Measurements from ENCODE around the gene BHLHE41. TPM values are rescaled to one million over a fixed set of nuclear protein-coding genes. Genes with fewer than 3 reads are reported as not detected.
A peak's percentile ranks its signal among the peaks of the same experiment; 100 is the strongest.

The BHLHE41 gene
- total and polyA plus RNA-seq, 4 donors, result 1.7 to 39.0 (median 6.7) TPM

DNA sequence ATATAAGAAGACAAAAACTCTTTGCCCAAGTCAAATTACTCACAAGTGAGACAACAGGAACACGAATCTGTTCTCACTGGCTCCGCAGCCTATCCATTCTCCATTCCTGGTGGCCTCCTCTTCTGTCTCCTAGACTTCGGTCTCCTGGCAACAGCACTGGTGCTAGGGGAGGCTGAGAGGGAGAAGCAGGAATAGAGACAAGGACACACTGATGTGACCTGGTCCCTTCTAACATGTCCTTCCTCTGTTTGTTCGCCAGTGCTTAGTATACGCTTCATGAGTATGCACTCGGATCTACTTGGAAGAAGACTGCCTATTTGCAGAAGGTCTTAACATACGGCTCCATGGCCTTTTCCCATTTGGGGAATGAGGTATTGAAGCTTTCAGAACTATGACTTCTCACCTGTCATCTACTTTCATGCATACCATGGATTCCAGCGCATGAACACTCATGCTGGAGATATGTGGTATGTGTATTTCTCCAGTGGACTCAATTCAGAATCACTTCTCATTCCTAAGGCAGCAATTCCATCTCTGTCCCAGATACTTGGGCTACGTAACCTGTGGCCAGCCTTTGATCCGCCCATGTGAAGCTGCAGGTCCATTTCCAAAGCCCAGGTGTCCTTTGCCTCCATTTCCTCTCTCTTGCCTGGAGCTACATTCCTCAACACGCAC is 33.9 kb downstream of the BHLHE41 start:
- 86 to 87% methylated on average over 11 of the region's 11 CpGs for WGBS, 2 donors
- Histone ChIP-seq H3K9me3 (ENCODE audit: control insufficient read depth in 4 of 4, insufficient read depth in 3 of 4, low read length in 3 of 4) (peaks cover 0 to 2% (median 0%) of the 10 kb centered on the region in 4 donors), H3K9ac (ENCODE audit: insufficient read depth in 1 of 2, low read length in 2 of 2) (no peak overlapping the region), H3K27ac (ENCODE audit: low read depth in 1 of 2, low read length in 1 of 2) (no peak overlapping the region), H3K4me1 (ENCODE audit: control insufficient read depth in 5 of 5, insufficient read depth in 5 of 5, low read length in 5 of 5) (peaks cover 0 to 21% (median 3%) of the 10 kb centered on the region in 5 donors), H3K27me3 (ENCODE audit: control insufficient read depth in 3 of 3, insufficient read depth in 3 of 3, low read length in 2 of 3) (peaks cover 0 to 3% (median 0%) of the 10 kb centered on the region in 3 donors), H3K4me3 (no peak overlapping the region), H3K36me3 (ENCODE audit: control insufficient read depth in 4 of 4, insufficient read depth in 4 of 4, low read length in 4 of 4) (no peaks in the 10 kb centered on the region)
- TF ChIP-seq, protein P1, sequence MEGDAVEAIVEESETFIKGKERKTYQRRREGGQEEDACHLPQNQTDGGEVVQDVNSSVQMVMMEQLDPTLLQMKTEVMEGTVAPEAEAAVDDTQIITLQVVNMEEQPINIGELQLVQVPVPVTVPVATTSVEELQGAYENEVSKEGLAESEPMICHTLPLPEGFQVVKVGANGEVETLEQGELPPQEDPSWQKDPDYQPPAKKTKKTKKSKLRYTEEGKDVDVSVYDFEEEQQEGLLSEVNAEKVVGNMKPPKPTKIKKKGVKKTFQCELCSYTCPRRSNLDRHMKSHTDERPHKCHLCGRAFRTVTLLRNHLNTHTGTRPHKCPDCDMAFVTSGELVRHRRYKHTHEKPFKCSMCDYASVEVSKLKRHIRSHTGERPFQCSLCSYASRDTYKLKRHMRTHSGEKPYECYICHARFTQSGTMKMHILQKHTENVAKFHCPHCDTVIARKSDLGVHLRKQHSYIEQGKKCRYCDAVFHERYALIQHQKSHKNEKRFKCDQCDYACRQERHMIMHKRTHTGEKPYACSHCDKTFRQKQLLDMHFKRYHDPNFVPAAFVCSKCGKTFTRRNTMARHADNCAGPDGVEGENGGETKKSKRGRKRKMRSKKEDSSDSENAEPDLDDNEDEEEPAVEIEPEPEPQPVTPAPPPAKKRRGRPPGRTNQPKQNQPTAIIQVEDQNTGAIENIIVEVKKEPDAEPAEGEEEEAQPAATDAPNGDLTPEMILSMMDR (IDR thresholded peaks at IDR 0.05; ENCODE audit: control extremely low read depth, extremely low read depth), result no peak
- ATAC-seq (ENCODE audit: insufficient read depth, low FRiP score), result peak; percentile 36
- DNase-seq, result no peak

DNA sequence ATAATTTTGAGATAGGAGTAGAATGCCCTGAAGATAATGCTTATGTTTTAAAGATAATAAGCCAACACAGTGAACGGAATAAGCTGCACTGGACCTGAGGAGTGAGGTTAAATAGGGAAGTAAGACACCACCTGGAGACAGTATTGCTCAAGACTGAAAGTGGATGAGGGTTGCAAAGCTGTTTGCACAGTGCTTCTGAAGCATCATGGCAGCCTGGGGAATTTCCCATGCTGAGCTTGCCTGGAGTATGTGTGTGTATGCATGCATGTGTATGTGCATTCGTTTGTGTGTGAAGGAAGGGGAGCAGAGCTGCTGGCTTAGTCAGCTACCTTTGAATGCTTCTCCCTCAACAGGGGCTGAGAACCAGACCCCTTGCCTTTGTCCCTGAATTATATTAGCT is 35.8 kb downstream of the BHLHE41 start:
- no peak overlapping the region for H3K27ac ChIP-seq (ENCODE audit: low read depth in 1 of 2, low read length in 1 of 2)
- ATAC-seq (ENCODE audit: insufficient read depth, low FRiP score) (peak; percentile 53), DNase-seq (peak in 1 of 3 donors; percentile 31)
- peaks cover 0 to 21% (median 3%) of the 10 kb centered on the region in 5 donors for H3K4me1 ChIP-seq (ENCODE audit: control insufficient read depth in 5 of 5, insufficient read depth in 5 of 5, low read length in 5 of 5)
- no peak overlapping the region for H3K9ac ChIP-seq (ENCODE audit: insufficient read depth in 1 of 2, low read length in 2 of 2)
- H3K9me3 ChIP-seq (ENCODE audit: control insufficient read depth in 4 of 4, insufficient read depth in 3 of 4, low read length in 3 of 4), result peaks cover 0 to 2% (median 0%) of the 10 kb centered on the region in 4 donors
- 48 to 53% methylated on average over 2 of the region's 2 CpGs for whole genome bisulfite sequencing, 2 donors
- peaks cover 0 to 3% (median 0%) of the 10 kb centered on the region in 3 donors for H3K27me3 ChIP-seq (ENCODE audit: control insufficient read depth in 3 of 3, insufficient read depth in 3 of 3, low read length in 2 of 3)
- no peaks in the 10 kb centered on the region for H3K36me3 ChIP-seq (ENCODE audit: control insufficient read depth in 4 of 4, insufficient read depth in 4 of 4, low read length in 4 of 4)
- H3K4me3 ChIP-seq, result no peak overlapping the region
- TF ChIP-seq, protein P1 (IDR thresholded peaks at IDR 0.05; ENCODE audit: control extremely low read depth, extremely low read depth), result no peak

DNA sequence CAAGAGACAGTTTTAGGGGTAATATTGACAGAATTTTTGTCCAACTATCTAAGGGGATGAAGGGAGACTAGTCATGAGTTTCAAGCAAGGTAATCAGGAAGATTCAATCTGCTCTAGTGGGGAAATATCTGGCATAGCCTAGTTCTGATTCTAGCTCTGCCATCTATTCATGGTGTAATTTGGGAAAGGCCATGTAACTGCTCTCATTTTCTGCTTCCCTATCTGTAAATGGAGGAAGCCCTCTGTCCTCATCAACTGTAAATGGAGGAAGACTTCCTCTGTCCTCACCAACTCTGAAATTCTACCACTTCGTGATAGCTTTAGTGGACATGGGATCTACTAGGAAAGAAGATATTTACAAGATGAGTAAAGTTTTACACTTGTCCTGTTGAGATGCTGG is 37.9 kb downstream of the BHLHE41 start:
- Histone ChIP-seq H3K27me3 (ENCODE audit: control insufficient read depth in 3 of 3, insufficient read depth in 3 of 3, low read length in 2 of 3) (peaks cover 0 to 3% (median 0%) of the 10 kb centered on the region in 3 donors), H3K27ac (ENCODE audit: low read depth in 1 of 2, low read length in 1 of 2) (no peak overlapping the region), H3K4me1 (ENCODE audit: control insufficient read depth in 5 of 5, insufficient read depth in 5 of 5, low read length in 5 of 5) (peaks cover 0 to 9% (median 3%) of the 10 kb centered on the region in 5 donors), H3K36me3 (ENCODE audit: control insufficient read depth in 4 of 4, insufficient read depth in 4 of 4, low read length in 4 of 4) (no peaks in the 10 kb centered on the region), H3K9me3 (ENCODE audit: control insufficient read depth in 4 of 4, insufficient read depth in 3 of 4, low read length in 3 of 4) (peaks cover 0 to 2% (median 0%) of the 10 kb centered on the region in 4 donors), H3K4me3 (no peak overlapping the region), H3K9ac (ENCODE audit: insufficient read depth in 1 of 2, low read length in 2 of 2) (no peak overlapping the region)
- ATAC-seq (ENCODE audit: insufficient read depth, low FRiP score) (no peak), DNase-seq (no peak)
- TF ChIP-seq, protein P1 (IDR thresholded peaks at IDR 0.05; ENCODE audit: control extremely low read depth, extremely low read depth), result no peak
- 59 to 83% methylated on average over 1 of the region's 1 CpG for WGBS, 2 donors
